Endothelial cell (in vitro differentiated cells): ENCODE measurements around the gene TTC9. TPM values are rescaled to one million over a fixed set of nuclear protein-coding genes. Genes with fewer than 3 reads are reported as not detected.

Experiments used
- DNase-seq: peaks from one replicate; pipeline ENCODE4 v3.0.0; 2021; ENCODE audit warnings: low spot score
- H3K27ac Mint-ChIP-seq: one replicate; pipeline ENCODE4 v1.8.0; 2021; ENCODE audit warnings: mixed read lengths, inconsistent platforms; ENCODE audit not compliant: unreplicated experiment
- H3K27me3 Mint-ChIP-seq: one replicate; pipeline ENCODE4 v1.8.0; 2021; ENCODE audit warnings: mild to moderate bottlenecking, moderate library complexity, mixed read lengths, inconsistent platforms; ENCODE audit not compliant: unreplicated experiment
- H3K36me3 Mint-ChIP-seq: one replicate; pipeline ENCODE4 v1.8.0; 2021; ENCODE audit warnings: mild to moderate bottlenecking, low read depth, mixed read lengths, inconsistent platforms; ENCODE audit not compliant: unreplicated experiment
- H3K4me1 Mint-ChIP-seq: one replicate; pipeline ENCODE4 v1.8.0; 2021; ENCODE audit warnings: mild to moderate bottlenecking, mixed read lengths, inconsistent platforms; ENCODE audit not compliant: unreplicated experiment
- H3K4me3 Mint-ChIP-seq: one replicate; pipeline ENCODE4 v1.8.0; 2021; ENCODE audit warnings: mild to moderate bottlenecking, mixed read lengths, inconsistent platforms; ENCODE audit not compliant: unreplicated experiment
- H3K9me3 Mint-ChIP-seq: one replicate; pipeline ENCODE4 v1.8.0; 2021; ENCODE audit warnings: mixed read lengths, inconsistent platforms; ENCODE audit not compliant: unreplicated experiment
- total RNA-seq: library from RNA; stranded (reverse); fragmentation: NEBNext Ultra II Directional; extraction: Animal tissue kit (Norgen Biotek cat#: 25700); gene quantifications from one replicate; pipeline ENCODE4 v1.2.1, GENCODE V29; 2021; ENCODE audit not compliant: unreplicated experiment
- TF ChIP-seq, protein P1 (sequence below): fragments of 200-600 bp; sonication (generic); IDR thresholded peaks from one replicate; pipeline ENCODE4 v1.5.0; 2021; ENCODE audit warnings: antibody characterized with exemption; ENCODE audit not compliant: unreplicated experiment

The TTC9 gene
- total RNA-seq, 1 donor from 2014 or later = 16.9 TPM

- TF ChIP-seq, protein P1, sequence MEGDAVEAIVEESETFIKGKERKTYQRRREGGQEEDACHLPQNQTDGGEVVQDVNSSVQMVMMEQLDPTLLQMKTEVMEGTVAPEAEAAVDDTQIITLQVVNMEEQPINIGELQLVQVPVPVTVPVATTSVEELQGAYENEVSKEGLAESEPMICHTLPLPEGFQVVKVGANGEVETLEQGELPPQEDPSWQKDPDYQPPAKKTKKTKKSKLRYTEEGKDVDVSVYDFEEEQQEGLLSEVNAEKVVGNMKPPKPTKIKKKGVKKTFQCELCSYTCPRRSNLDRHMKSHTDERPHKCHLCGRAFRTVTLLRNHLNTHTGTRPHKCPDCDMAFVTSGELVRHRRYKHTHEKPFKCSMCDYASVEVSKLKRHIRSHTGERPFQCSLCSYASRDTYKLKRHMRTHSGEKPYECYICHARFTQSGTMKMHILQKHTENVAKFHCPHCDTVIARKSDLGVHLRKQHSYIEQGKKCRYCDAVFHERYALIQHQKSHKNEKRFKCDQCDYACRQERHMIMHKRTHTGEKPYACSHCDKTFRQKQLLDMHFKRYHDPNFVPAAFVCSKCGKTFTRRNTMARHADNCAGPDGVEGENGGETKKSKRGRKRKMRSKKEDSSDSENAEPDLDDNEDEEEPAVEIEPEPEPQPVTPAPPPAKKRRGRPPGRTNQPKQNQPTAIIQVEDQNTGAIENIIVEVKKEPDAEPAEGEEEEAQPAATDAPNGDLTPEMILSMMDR = no peak
- Mint-ChIP-seq H3K9me3 (no peaks in the 10 kb centered on the region), H3K36me3 (peaks cover 36% of the 10 kb centered on the region), H3K27me3 (no peaks in the 10 kb centered on the region), H3K4me1 (peaks cover 16% of the 10 kb centered on the region), H3K27ac (no peak overlapping the region), H3K4me3 (no peak overlapping the region)
- DNase-seq = no peak
These were observed 30.2 kb downstream of the TTC9 start for GRCh38 chr14:70671652-70672644.

DNA sequence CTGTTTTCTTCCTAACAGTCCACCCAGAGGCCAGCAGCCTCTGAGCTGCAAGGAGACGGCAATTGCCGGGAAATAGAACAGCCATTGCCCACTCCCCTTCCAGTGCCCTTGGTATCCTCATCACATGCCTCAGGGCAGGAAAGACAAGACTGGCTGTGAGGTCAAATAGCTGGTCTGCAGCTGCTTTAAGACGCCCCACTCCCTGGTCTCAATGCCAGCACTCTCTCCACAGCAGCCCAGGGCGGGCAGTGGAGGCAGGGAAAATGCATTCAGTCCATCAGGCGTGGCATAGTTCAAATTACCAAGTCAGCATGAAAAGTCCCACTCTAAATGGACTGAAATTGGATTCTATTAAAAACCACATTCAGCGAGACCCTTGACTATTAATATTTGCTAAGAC, 35.6 kb downstream of the TTC9 start:
- no peak for DNase-seq
- Mint-ChIP-seq H3K36me3 (peaks cover 18% of the 10 kb centered on the region), H3K4me1 (peaks cover 11% of the 10 kb centered on the region), H3K27me3 (no peaks in the 10 kb centered on the region), H3K4me3 (no peak overlapping the region), H3K9me3 (no peaks in the 10 kb centered on the region), H3K27ac (no peak overlapping the region)
- TF ChIP-seq, protein P1 = no peak

DNA sequence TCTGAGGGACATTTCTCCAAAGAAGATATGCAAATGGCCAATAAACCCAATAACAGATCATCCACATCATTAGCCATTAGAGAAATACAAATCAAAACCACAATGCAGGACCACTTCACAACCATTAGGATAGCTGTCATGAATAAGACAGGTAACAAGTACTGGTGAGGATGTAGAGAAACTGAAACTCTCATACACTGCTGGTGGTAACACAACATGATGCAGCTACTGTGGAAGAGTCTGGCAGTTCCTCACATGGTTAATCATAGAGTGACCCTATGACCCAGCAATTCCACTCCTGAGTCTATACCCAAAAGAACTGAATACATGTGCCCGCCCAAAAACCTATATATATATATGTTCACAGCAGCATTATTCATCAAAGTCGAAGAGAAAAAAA, 39.0 kb downstream of the TTC9 start:
- Mint-ChIP-seq H3K27me3 (peaks cover 1% of the 10 kb centered on the region), H3K9me3 (no peaks in the 10 kb centered on the region), H3K27ac (no peak overlapping the region), H3K4me1 (peaks cover 7% of the 10 kb centered on the region), H3K4me3 (no peak overlapping the region), H3K36me3 (peaks cover 2% of the 10 kb centered on the region)
- TF ChIP-seq, protein P1 = no peak
- no peak for DNase-seq

DNA sequence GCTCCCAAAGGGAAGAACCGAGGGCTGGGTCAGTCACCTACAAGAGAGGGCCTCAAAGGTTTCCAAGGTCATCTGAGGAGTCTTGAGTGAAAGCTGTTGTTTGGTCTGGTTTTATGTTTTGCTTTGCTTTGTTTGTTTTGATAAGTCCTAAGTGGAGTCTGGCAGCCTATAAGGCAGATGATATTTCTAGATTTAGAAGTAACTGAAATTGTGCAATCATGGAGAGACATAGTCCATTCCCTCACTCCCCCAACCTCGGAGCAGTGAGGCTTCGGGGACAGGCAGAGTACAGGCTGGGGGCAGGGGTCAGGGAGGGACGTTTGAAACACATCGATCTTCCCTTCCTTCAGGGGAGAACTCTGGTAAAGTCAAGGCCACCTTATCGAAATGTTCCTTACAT, 42.3 kb downstream of the TTC9 start:
- DNase-seq = no peak
- Mint-ChIP-seq H3K27me3 (peaks cover 1% of the 10 kb centered on the region), H3K4me1 (peaks cover 7% of the 10 kb centered on the region), H3K27ac (no peak overlapping the region), H3K9me3 (no peaks in the 10 kb centered on the region), H3K4me3 (no peak overlapping the region), H3K36me3 (no peaks in the 10 kb centered on the region)
- TF ChIP-seq, protein P1 = no peak

DNA sequence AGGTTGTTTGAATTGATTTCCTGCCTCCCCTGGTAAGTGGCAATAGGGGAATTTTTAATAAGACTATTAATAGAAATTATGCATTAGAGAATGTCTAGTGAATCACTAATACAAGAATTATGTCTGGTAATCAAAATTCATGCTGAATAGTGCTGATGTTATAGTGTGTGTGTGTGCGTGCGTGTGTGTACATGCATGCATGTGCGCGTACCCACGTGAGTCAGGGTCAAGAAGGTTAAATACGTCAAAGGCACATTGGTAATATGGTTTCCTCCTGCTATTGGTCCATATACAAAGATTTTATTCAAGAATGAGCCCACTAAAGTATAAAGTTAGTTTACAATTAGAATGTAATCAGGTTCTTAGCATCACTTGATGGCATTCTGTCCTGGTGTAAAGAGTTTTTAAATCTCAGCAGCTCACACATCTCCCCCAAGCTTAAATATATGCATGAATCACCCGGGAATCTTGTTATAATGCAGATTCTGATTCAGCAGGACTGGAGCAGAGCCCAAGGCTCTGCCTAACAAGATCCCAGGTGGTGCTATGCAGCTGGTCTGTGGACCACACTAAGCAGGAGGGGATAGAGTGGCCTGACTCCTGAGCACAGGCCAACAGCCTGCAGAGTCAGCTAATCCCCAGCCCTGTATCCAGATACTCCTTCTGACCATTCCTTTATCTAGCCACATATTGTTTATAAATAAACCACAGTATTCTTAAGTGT, 43.9 kb downstream of the TTC9 start:
- no peaks in the 10 kb centered on the region for H3K36me3 Mint-ChIP-seq
- H3K27ac Mint-ChIP-seq = no peak overlapping the region
- H3K27me3 Mint-ChIP-seq = peaks cover 2% of the 10 kb centered on the region
- H3K4me3 Mint-ChIP-seq = no peak overlapping the region
- H3K9me3 Mint-ChIP-seq = no peaks in the 10 kb centered on the region
- DNase-seq = no peak
- peaks cover 7% of the 10 kb centered on the region for H3K4me1 Mint-ChIP-seq
- TF ChIP-seq, protein P1 = no peak
